GM10266 (cell line): ENCODE data around the gene MICAL2.

Source experiments
- DNase-seq: peaks from one replicate; pipeline ENCODE4 v3.0.0; 2012; ENCODE audit errors: extremely low spot score
- CTCF ChIP-seq: IDR thresholded peaks from 2 replicates; pipeline ENCODE4 v1.5.1; 2012; ENCODE audit warnings: mild to moderate bottlenecking, low read depth; ENCODE audit not compliant: control insufficient read depth, insufficient read depth; ENCODE audit errors: missing control alignments

The MICAL2 gene

GRCh38 chr11:12212821-12213185 lies 102.4 kb downstream of the MICAL2 start:
- no peak for TF ChIP-seq CTCF

GRCh38 chr11:12213883-12214282 lies 103.5 kb downstream of the MICAL2 start:
- DNase-seq: no peak
- no peak for TF ChIP-seq CTCF

More at GRCh38 chr11:12212821-12213185, 102.4 kb downstream of the MICAL2 start:
- no peak for DNase-seq

- no peak for DNase-seq
- TF ChIP-seq CTCF: no peak
Measured at GRCh38 chr11:12214751-12215150, 104.4 kb downstream of the MICAL2 start.

- TF ChIP-seq CTCF: no peak
- no peak for DNase-seq
Measured at GRCh38 chr11:12215181-12215593, 104.8 kb downstream of the MICAL2 start.

GRCh38 chr11:12216041-12216451 lies 105.7 kb downstream of the MICAL2 start:
- DNase-seq: no peak
- TF ChIP-seq CTCF: no peak

GRCh38 chr11:12216671-12217374 lies 106.4 kb downstream of the MICAL2 start:
- DNase-seq: no peak
- no peak for TF ChIP-seq CTCF

- no peak for DNase-seq
- TF ChIP-seq CTCF: no peak
Measured at GRCh38 chr11:12217879-12218278, 107.5 kb downstream of the MICAL2 start.
